ENCODE measurements around the gene TREML4. TPM values are rescaled to one million over a fixed set of nuclear protein-coding genes. Genes with fewer than 3 reads are reported as not detected.

TREML4 gene
- polyA plus RNA-seq, 3 donors from 2014 or later = not detected

- no peak for DNase-seq
- Mint-ChIP-seq H3K27me3 (ENCODE audit: low read depth in 3 of 3) (peaks cover 0 to 11% (median 11%) of the 10 kb centered on the region in 3 donors), H3K36me3 (no peaks in the 10 kb centered on the region), H3K27ac (no peak overlapping the region), H3K4me1 (no peaks in the 10 kb centered on the region), H3K4me3 (no peak overlapping the region), H3K9me3 (no peaks in the 10 kb centered on the region)
Observed at GRCh38 chr6:41288030-41288753, 60.0 kb downstream of the TREML4 start.

Other genes with a start within 250 kb of the TREML4 start
- under 1 TPM in 2 of 3 donors, not detected in 1; 0.19 to 0.45 TPM for gene UNC5CL, start 189.1 kb upstream of the TREML4 start, polyA plus RNA-seq
- gene TSPO2, start 185.9 kb upstream of the TREML4 start, polyA plus RNA-seq = not detected
- gene APOBEC2, start 175.1 kb upstream of the TREML4 start, polyA plus RNA-seq = under 1 TPM in 1 of 3 donors, not detected in 2; 0.50 TPM
- gene OARD1, start 156.0 kb upstream of the TREML4 start, polyA plus RNA-seq = 10 to 100 TPM; 32.3 to 41.9 (median 33.2) TPM
- 10 to 100 TPM; 12.4 to 21.7 (median 20.5) TPM for gene NFYA, start 155.4 kb upstream of the TREML4 start, polyA plus RNA-seq
- gene TREML1, start 74.0 kb upstream of the TREML4 start, polyA plus RNA-seq = 1 to 10 TPM in 2 of 3 donors, not detected in 1; 2.4 to 6.2 TPM
- not detected for gene TREM2, start 65.2 kb upstream of the TREML4 start, polyA plus RNA-seq
- 1 to 10 TPM in 1 of 3 donors, under 1 TPM in 1, not detected in 1; 0.89 to 1.2 TPM for gene TREML2, start 27.2 kb upstream of the TREML4 start, polyA plus RNA-seq
- 1 to 10 TPM in 1 of 3 donors, not detected in 2; 2.8 TPM for gene TREM1, start 58.3 kb downstream of the TREML4 start, polyA plus RNA-seq
- under 1 TPM in 2 of 3 donors, not detected in 1; 0.91 to 0.97 TPM for gene NCR2, start 107.3 kb downstream of the TREML4 start, polyA plus RNA-seq